ENCODE measurements around the gene CCDC6. TPM values are rescaled to one million over a fixed set of nuclear protein-coding genes. Genes with fewer than 3 reads are reported as not detected.

The CCDC6 gene
- total RNA-seq, 6 donors from 2014 or later: 42.5 to 118 (median 51.5) TPM

- peaks cover 0 to 2% (median 0%) of the 10 kb centered on the region in 4 donors for H3K4me1 ChIP-seq
- TF ChIP-seq EP300 (IDR thresholded peaks at IDR 0.05): no peak
- TF ChIP-seq, protein P1, sequence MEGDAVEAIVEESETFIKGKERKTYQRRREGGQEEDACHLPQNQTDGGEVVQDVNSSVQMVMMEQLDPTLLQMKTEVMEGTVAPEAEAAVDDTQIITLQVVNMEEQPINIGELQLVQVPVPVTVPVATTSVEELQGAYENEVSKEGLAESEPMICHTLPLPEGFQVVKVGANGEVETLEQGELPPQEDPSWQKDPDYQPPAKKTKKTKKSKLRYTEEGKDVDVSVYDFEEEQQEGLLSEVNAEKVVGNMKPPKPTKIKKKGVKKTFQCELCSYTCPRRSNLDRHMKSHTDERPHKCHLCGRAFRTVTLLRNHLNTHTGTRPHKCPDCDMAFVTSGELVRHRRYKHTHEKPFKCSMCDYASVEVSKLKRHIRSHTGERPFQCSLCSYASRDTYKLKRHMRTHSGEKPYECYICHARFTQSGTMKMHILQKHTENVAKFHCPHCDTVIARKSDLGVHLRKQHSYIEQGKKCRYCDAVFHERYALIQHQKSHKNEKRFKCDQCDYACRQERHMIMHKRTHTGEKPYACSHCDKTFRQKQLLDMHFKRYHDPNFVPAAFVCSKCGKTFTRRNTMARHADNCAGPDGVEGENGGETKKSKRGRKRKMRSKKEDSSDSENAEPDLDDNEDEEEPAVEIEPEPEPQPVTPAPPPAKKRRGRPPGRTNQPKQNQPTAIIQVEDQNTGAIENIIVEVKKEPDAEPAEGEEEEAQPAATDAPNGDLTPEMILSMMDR (IDR thresholded peaks at IDR 0.05): peak in 5 of 6 experiments; percentile 38 to 62 (median 45)
- no peak for DNase-seq
Observed at GRCh38 chr10:59830601-59831259, 75.6 kb downstream of the CCDC6 start.

DNA sequence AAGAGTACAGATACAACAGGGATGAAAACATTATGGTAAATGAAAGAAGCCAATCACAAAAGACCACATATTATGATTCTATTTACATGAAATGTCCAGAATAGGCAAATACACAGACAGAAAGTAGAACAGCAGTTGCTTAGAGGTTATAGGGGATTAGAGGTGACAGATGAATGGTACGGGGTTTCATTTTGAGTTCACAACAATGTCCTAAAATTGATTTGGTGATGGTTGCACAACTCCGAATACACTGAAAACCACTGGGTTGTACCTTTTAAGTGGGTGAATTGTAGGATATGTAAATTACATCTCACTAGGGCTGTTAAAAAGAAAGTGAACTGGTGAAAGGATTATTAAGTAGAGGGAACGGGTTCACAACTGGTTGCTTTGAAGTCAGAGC, 76.8 kb downstream of the CCDC6 start:
- H3K9me3 ChIP-seq: no peaks in the 10 kb centered on the region
- peaks cover 0 to 4% (median 0%) of the 10 kb centered on the region in 4 donors for H3K4me1 ChIP-seq
- DNase-seq (no peak), ATAC-seq (ENCODE audit: low FRiP score in 2 of 2) (no peak)
- H3K27ac ChIP-seq: no peak overlapping the region
- no peaks in the 10 kb centered on the region for H3K27me3 ChIP-seq
- TF ChIP-seq POLR2AphosphoS5 (IDR thresholded peaks at IDR 0.05): no peak
- no peak for TF ChIP-seq EP300 (IDR thresholded peaks at IDR 0.05)
- TF ChIP-seq, protein P1 (IDR thresholded peaks at IDR 0.05): no peak
- no peak for TF ChIP-seq POLR2A (IDR thresholded peaks at IDR 0.05)
- WGBS, 2 donors: 88 to 94% methylated on average over 3 of the region's 3 CpGs
- no peak overlapping the region for H3K4me3 ChIP-seq
- H3K36me3 ChIP-seq: peaks cover 0 to 30% (median 5%) of the 10 kb centered on the region in 4 donors

More at GRCh38 chr10:59830601-59831259, 75.6 kb downstream of the CCDC6 start:
- Histone ChIP-seq H3K27me3 (no peaks in the 10 kb centered on the region), H3K9me3 (no peaks in the 10 kb centered on the region), H3K27ac (no peak overlapping the region), H3K36me3 (peaks cover 0 to 30% (median 5%) of the 10 kb centered on the region in 4 donors), H3K4me3 (no peak overlapping the region)
- peak in 1 of 2 donors; percentile 76 for ATAC-seq (ENCODE audit: low FRiP score in 2 of 2)
- WGBS, 2 donors: 76 to 81% methylated on average over 7 of the region's 7 CpGs

GRCh38 chr10:59829024-59829423, 77.3 kb downstream of the CCDC6 start:
- 29 to 45% methylated on average over 1 of the region's 1 CpG for WGBS, 2 donors
- TF ChIP-seq, protein P1 (IDR thresholded peaks at IDR 0.05): no peak
- TF ChIP-seq POLR2A (IDR thresholded peaks at IDR 0.05) (no peak), EP300 (IDR thresholded peaks at IDR 0.05) (no peak), POLR2AphosphoS5 (IDR thresholded peaks at IDR 0.05) (no peak)
- no peak overlapping the region for H3K4me3 ChIP-seq
- no peak overlapping the region for H3K27ac ChIP-seq
- no peaks in the 10 kb centered on the region for H3K9me3 ChIP-seq
- peaks cover 0 to 30% (median 5%) of the 10 kb centered on the region in 4 donors for H3K36me3 ChIP-seq
- peaks cover 0 to 4% (median 0%) of the 10 kb centered on the region in 4 donors for H3K4me1 ChIP-seq
- ATAC-seq (ENCODE audit: low FRiP score in 2 of 2) (no peak), DNase-seq (no peak)
- no peaks in the 10 kb centered on the region for H3K27me3 ChIP-seq

DNA sequence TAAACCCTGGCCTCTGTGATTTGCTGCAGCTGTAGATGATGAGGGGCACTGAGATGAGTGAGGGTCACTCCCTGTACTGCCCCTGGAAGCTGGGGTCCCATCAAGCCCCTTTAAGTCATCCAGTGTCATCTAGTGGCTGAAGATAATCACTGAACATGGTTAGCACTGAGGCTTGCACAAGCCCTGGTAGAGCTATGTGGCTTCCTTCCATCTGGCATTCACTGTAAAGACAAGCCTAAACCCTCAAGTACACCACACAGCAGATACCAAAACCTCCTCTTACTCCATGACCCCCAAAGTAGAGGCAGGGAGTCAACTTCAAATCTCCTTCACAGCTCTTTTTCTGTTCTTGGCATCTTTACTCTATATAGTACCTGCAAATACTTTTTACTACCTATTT, 80.4 kb downstream of the CCDC6 start:
- DNase-seq: no peak
- TF ChIP-seq EP300 (IDR thresholded peaks at IDR 0.05): no peak
- TF ChIP-seq POLR2A (IDR thresholded peaks at IDR 0.05): no peak
- TF ChIP-seq, protein P1 (IDR thresholded peaks at IDR 0.05): no peak
- no peak for TF ChIP-seq POLR2AphosphoS5 (IDR thresholded peaks at IDR 0.05)
- Histone ChIP-seq H3K9me3 (no peaks in the 10 kb centered on the region), H3K4me3 (no peak overlapping the region), H3K27me3 (no peaks in the 10 kb centered on the region), H3K36me3 (peaks cover 0 to 18% (median 0%) of the 10 kb centered on the region in 4 donors), H3K4me1 (peaks cover 0 to 4% (median 2%) of the 10 kb centered on the region in 4 donors), H3K27ac (no peak overlapping the region)
- no peak for ATAC-seq (ENCODE audit: low FRiP score in 2 of 2)

DNA sequence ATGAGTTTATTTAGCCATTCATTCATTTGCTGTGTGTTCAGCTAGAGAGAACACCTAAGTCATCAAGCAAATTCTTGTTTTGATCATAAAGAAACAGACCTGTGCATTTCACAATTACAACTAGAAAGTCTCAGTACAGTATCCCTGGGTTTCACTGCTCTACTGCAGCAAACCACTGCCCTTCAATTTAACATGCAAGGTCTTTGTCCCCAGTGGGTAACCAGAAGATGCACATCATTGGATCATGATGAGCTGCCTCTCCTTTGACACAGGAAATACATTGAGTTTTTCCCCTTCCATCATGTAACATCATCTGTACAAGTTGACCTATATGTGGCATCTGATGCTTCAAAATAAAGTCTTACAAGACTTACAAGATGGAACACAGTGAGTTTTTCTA, 82.6 kb downstream of the CCDC6 start:
- Histone ChIP-seq H3K27me3 (no peaks in the 10 kb centered on the region), H3K4me1 (peaks cover 0 to 4% (median 2%) of the 10 kb centered on the region in 4 donors), H3K4me3 (no peak overlapping the region), H3K36me3 (peaks cover 0 to 10% (median 0%) of the 10 kb centered on the region in 4 donors), H3K9me3 (no peaks in the 10 kb centered on the region), H3K27ac (no peak overlapping the region)
- ATAC-seq (ENCODE audit: low FRiP score in 2 of 2) (no peak), DNase-seq (no peak)
- TF ChIP-seq, protein P1 (IDR thresholded peaks at IDR 0.05): no peak
- TF ChIP-seq POLR2A (IDR thresholded peaks at IDR 0.05) (no peak), EP300 (IDR thresholded peaks at IDR 0.05) (no peak), POLR2AphosphoS5 (IDR thresholded peaks at IDR 0.05) (no peak)
